GM21717 (cell line): Measurements from ENCODE around the gene CEP57.
"Not testable (repeated sequence)": the region's sequence is repeated elsewhere in the genome, so short reads cannot be mapped to it uniquely, and the experiment has no call there.

Source experiments
- ATAC-seq: cut with Tn5 transposase; IDR thresholded peaks from one replicate; pipeline ENCODE4 v1.9.1; 2021; ENCODE audit warnings: mild to moderate bottlenecking, moderate library complexity; ENCODE audit not compliant: unreplicated experiment

The CEP57 gene

GRCh38 chr11:95853138-95853537 is 62.8 kb downstream of the CEP57 start:
- no peak for ATAC-seq

DNA sequence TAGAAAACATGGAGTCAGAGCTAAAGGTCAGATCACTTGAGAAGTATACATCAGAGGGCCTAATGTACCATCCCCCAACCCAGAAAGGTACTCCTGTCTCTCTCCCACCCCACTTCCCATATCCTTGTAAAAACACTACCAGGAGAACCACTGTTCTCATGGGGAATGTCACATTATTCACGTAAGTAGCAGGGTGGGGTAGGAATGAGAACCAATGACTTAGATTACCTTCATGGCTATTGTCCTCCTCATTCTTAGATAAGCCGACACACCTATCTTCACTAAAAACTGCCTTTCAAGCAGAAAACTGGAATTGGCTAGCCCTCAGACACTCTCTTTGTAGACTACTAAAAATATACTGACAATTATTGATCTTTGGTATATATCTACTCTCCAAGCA is 63.6 kb downstream of the CEP57 start:
- ATAC-seq = no peak

DNA sequence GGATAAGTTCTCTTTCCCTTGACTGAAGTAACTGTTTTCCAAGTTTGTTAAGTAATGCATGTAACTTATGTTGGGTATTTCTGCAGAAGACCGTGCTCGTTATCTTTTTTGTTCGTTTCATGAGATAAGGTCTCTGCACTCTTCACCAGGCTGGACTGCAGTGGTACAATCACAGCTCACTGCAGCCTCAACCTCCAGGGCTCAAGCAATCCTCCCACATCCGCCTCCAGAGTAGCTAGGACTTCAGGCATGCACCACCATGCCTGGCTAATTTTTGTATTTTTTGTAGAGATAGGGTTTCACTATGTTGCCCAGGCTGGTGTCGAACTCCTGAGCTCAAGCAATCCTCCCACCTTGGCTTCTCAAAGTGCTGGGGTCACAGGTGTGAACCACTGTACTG is 64.1 kb downstream of the CEP57 start:
- ATAC-seq = not testable (repeated sequence)

- ATAC-seq = not testable (repeated sequence)
Observed at GRCh38 chr11:95860024-95860423, 69.7 kb downstream of the CEP57 start.

- ATAC-seq = no peak
Observed at GRCh38 chr11:95863486-95864140, 73.3 kb downstream of the CEP57 start.

DNA sequence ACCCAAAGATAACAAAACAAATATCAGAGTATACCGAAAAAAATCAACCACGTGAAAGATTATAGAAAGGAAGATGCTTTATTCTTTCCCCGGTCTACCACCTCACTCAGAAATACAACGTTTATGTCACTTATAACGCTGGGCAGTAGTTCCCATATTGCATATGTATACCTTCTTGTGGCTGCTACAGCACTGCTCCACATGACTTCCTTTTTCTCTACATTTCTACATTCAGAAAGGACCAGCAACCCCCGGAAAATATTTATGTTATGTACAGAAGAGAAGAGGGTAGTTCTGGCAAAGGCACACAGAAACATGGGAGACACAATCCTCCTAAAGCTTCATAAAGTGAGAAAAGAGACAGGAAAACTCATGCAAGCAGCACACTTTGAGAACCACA is 76.8 kb downstream of the CEP57 start:
- ATAC-seq = no peak

- ATAC-seq = not testable (repeated sequence)
Observed at GRCh38 chr11:95870877-95871276, 80.6 kb downstream of the CEP57 start.

- ATAC-seq = no peak
Observed at GRCh38 chr11:95877291-95877690, 87.0 kb downstream of the CEP57 start.
